Measurements from ENCODE around the gene OSBPL5. TPM values are rescaled to one million over a fixed set of nuclear protein-coding genes. Genes with fewer than 3 reads are reported as not detected.

Gene OSBPL5
- total and polyA plus RNA-seq, 9 of the 15 experiments (the other 6 are each of a cell fraction or from before 2014, with no cell fraction given), result 0.06 to 14.8 (median 3.2) TPM

- TF ChIP-seq MGA (IDR thresholded peaks at IDR 0.05) (0 out of 2 replicates have a peak, but pooled peaks have one; percentile 8), HMGN3 (IDR thresholded peaks at IDR 0.05; ENCODE audit: borderline replicate concordance, extremely low read depth, insufficient read length, low read depth, low read length) (no peak), SUPT5H (IDR thresholded peaks at IDR 0.05) (peak; percentile 65), MAFG (tag; conservative IDR thresholded peaks at IDR 0.05) (no peak), C11orf30 (IDR thresholded peaks at IDR 0.05; ENCODE audit: low read depth) (no peak), ZBTB49 (CRISPR knock-in tag; IDR thresholded peaks at IDR 0.05; ENCODE audit: borderline replicate concordance) (no peak), TOE1 (IDR thresholded peaks at IDR 0.05; ENCODE audit: borderline replicate concordance) (0 out of 2 replicates have a peak, but pooled peaks have one; percentile 26), TOE1 (CRISPR knock-in tag; IDR thresholded peaks at IDR 0.05; ENCODE audit: borderline replicate concordance, low read depth) (no peak)
Measured at GRCh38 chr11:3069425-3069824, 95.7 kb downstream of the OSBPL5 start (continued).
